ENCODE results near the gene METTL27.
"Not testable (repeated sequence)": the region's sequence is repeated elsewhere in the genome, so short reads cannot be mapped to it uniquely, and the experiment has no call there.

DNA sequence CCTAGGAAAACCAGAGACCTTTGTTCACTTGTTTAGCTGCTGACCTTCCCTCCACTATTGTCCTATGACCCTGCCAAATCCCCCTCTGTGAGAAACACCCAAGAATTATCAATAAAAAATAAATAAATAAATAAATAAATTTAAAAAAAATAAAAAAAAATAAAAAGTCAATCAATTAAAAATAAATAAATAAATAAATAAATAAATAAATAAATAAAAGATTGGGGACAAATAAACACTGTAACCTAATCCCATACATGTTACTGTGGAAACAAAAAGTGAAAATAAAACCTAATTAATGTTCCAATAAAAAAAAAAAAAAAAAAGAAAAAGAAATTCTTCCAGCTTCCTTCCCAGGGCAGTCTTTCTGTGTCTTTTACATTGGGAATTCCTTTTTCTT, 5.1 kb downstream of the METTL27 start:
- TF ChIP-seq ZSCAN30 (tag by site-specific recombination; IDR thresholded peaks at IDR 0.05); KLF16 (tag by site-specific recombination; IDR thresholded peaks at IDR 0.05); ZNF707 (tag by site-specific recombination; IDR thresholded peaks at IDR 0.05); ZNF510 (tag by site-specific recombination; IDR thresholded peaks at IDR 0.05; ENCODE audit: insufficient replicate concordance): not testable (repeated sequence)
- TF ChIP-seq, protein P1, sequence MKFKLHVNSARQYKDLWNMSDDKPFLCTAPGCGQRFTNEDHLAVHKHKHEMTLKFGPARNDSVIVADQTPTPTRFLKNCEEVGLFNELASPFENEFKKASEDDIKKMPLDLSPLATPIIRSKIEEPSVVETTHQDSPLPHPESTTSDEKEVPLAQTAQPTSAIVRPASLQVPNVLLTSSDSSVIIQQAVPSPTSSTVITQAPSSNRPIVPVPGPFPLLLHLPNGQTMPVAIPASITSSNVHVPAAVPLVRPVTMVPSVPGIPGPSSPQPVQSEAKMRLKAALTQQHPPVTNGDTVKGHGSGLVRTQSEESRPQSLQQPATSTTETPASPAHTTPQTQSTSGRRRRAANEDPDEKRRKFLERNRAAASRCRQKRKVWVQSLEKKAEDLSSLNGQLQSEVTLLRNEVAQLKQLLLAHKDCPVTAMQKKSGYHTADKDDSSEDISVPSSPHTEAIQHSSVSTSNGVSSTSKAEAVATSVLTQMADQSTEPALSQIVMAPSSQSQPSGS (tag by site-specific recombination; IDR thresholded peaks at IDR 0.05; ENCODE audit: low read depth), result not testable (repeated sequence)
- TF ChIP-seq, protein P2, sequence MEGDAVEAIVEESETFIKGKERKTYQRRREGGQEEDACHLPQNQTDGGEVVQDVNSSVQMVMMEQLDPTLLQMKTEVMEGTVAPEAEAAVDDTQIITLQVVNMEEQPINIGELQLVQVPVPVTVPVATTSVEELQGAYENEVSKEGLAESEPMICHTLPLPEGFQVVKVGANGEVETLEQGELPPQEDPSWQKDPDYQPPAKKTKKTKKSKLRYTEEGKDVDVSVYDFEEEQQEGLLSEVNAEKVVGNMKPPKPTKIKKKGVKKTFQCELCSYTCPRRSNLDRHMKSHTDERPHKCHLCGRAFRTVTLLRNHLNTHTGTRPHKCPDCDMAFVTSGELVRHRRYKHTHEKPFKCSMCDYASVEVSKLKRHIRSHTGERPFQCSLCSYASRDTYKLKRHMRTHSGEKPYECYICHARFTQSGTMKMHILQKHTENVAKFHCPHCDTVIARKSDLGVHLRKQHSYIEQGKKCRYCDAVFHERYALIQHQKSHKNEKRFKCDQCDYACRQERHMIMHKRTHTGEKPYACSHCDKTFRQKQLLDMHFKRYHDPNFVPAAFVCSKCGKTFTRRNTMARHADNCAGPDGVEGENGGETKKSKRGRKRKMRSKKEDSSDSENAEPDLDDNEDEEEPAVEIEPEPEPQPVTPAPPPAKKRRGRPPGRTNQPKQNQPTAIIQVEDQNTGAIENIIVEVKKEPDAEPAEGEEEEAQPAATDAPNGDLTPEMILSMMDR (tag by site-specific recombination; IDR thresholded peaks at IDR 0.05), result not testable (repeated sequence)
- TF ChIP-seq, protein P3, sequence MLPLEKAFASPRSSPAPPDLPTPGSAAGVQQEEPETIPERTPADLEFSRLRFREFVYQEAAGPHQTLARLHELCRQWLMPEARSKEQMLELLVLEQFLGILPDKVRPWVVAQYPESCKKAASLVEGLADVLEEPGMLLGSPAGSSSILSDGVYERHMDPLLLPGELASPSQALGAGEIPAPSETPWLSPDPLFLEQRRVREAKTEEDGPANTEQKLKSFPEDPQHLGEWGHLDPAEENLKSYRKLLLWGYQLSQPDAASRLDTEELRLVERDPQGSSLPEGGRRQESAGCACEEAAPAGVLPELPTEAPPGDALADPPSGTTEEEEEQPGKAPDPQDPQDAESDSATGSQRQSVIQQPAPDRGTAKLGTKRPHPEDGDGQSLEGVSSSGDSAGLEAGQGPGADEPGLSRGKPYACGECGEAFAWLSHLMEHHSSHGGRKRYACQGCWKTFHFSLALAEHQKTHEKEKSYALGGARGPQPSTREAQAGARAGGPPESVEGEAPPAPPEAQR (tag by site-specific recombination; IDR thresholded peaks at IDR 0.05), result not testable (repeated sequence)
